Left colon (tissue), 2 donors: ENCODE measurements around the gene WDR87. TPM values are rescaled to one million over a fixed set of nuclear protein-coding genes. Genes with fewer than 3 reads are reported as not detected.
"Not testable (repeated sequence)": the region's sequence is repeated elsewhere in the genome, so short reads cannot be mapped to it uniquely, and the experiment has no call there.

ENCODE experiments used
- ATAC-seq: fragments of 200-7000 bp; cut with Tn5 transposase; one replicate; pipeline ENCODE4 v1.9.1; 2020; ENCODE audit warnings: mild to moderate bottlenecking, moderate library complexity
- DNase-seq, 2 donors: peaks; one replicate each; pipeline ENCODE4 v3.0.0-alpha.2; 2020
- intact Hi-C, 2 donors: fragments of 100-400 bp; cut with DNase I in 1 of 2; cut with micrococcal nuclease in 1 of 2; formaldehyde crosslinking; loops; one replicate each; pipeline versions ENCODE4 v1.11.2 to v1.14.0; 2022; cut with DNase I, micrococcal nuclease
- total RNA-seq, 2 donors: library from RNA; stranded (reverse); fragmentation: NEBNext Ultra II Directional; extraction: Animal tissue kit (Norgen Biotek cat#: 25700); gene quantifications; one replicate each; pipeline ENCODE4 v1.2.1, GENCODE V29; 2021
- donor health status: DM: no; HTN: no; CAD: no.
- donor health status: DM: yes; HTN: yes; CAD: no.

The WDR87 gene
- total RNA-seq, 2 donors from 2014 or later, result not detected

DNA sequence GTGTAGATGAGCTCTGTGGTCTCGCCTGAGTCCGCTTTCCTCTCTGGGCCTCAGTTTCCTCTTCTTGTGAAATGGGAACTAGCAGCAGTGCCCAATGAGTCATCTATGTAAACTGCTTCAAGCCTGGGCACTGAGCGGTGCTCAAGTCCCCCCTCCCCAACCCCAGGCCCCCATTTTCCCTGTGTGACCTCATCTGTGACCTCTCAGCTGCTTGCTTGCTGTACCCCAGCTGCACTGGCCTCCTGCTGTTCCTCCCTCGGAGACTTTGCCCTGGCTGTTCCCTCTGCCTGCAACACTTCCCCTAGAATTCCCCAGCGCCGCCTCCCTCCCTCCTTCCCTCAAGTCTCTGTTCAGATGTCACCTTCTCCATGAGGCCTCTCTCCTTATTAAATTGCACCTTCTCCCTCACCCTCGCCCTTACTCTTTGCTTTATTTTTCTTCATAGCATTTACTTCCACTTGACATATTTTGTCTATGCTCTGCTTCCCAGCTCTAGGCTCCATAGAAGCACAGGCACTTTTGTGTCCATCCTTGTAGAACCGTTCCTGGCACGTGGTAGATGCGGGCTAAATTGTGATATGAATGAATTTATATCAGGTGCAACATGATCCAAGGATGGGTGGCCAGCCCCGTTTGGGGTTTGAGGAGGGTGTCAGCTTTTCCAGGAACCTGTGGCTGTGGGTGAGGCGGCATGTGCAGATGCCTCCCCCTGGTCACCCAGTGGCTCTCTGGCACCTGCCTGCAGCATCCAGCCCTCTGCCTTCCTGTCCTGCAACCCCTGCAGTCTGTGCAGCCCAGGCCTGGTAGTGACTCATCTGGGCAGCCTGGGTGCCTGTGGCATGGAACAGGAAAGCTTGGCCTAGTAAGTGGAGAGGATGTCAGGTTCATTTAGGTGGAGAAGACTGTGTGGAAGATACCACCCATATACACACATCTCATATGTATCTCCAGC, 26.9 kb upstream of the WDR87 start:
- intact Hi-C loops, result no loop called here
- peak; percentile 68 for ATAC-seq
- DNase-seq, result peak; percentile 76 to 86

DNA sequence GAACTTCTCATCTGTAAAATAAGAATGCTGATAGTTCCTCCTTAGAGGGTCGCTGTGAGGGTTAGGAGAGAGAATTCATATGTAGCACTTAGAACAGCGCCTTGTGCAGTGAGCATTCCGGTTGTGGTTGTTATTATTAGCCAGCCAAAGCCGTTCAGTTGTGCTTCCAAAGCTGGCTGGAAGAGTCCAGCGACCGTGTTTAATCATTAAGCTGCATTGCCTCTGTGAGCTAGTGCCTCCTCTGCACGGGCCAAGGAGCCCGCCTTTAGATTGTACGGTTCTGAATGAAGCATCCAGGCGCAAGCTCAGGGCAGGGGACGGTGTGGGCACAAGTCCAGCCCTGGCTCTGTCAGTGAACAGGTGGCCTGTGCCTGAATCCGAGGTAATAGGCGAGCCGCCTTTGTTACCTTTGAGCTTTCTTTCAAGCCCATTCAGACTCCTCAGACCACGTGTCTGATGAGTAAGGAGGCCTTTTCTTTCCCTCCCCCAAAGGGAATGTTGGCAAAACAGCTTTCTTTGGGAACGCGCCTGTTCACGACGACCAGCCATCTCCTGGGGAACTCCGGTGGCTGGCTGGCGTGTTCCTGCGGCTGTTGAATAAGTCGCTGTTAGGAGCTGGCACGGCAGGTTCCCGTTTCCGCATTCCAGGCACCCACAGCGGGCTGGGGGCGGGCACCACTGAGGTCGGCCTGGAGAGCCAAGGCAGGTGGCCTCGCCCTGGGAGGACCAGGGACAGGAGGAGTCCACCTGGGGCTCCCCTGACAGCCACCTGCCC, 25.7 kb upstream of the WDR87 start:
- intact Hi-C loops, result no loop called here
- DNase-seq, result peak; percentile 88 to 90

DNA sequence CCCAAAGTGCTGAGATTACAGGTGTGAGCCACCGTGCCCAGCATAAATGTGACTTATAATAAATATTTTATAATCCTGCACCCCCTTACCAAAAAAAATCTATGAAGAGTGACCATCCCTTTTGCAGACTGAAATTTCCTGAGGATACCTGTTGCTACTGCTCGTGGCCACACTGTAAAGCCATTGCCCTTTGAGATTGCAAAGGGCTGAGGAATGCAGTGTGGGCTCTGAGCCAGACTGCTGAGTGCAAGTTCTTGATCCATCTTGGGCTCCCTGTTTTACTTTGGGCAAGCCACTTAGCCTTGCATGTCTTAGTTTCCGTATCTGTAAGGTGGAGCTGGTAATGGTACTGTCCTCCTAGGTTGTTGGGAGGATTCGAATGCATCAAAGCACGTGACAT, 24.0 kb upstream of the WDR87 start:
- intact Hi-C loops, result no loop called here
- no peak for DNase-seq
- no peak for ATAC-seq

More for the DNA sequence above, 25.7 kb upstream of the WDR87 start:
- peak; percentile 77 for ATAC-seq

DNA sequence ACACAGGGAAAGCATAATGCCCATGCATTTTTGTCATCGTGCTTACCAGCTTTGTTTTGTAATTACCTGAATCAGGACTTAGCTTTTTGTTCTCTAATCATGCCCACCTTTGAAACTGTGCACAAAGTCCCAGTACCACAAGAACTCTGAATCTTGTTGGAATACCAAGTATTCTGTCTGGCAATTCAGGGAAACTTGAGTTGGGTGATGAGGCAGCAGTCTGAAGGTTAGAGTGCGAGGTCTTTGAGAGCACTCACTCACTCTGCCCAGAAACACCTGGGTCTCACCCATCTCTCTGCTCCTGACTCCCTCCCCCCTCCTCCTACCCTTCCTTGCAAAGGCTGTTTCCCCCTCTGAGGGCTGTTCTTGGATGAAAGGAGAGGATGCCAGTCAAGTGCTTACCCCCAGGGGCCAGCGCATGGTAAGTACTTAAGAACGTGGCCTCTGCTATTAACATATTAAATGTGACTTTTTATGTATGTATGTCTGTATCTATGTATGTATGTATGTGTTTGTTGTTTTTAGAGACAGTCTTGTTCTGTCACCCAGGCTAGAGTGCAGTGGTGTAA, 23.0 kb upstream of the WDR87 start:
- no peak for DNase-seq
- intact Hi-C loops, result no loop called here
- ATAC-seq, result no peak

DNA sequence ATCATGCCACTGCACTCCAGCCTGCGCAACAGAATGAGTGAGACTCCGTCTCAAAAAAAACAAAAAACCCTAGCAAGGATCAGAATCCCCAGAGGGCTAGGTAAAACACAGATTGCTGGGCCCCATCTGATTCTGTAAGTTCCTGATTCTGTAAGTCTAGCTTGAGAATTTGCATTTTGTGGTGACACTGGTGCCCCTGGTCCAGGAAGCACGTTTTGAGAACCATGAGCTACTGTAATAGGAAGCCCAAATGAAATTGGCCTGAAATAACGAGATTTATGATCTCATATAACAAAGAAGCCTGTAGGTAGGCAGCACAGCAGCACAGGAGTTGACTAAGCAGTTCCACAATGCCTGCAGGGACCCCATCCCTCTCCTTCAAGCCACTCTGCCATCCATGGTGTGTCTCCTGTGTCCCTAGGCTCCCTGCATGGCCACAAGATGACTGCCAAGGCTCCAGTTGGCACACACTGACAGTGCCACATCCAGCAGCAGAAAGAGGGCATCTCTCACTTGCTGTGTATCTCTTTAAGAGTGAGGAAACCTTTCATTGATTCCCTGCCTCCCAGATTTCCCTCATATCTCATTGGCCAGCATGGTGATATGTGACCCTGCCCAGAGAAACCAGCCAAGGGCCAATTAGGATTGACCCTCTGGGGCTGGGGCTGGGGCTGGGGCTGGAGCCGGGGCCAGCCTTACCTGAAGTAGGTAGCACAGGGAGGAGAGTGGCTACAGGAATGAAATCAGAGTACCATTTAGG, 22.3 kb upstream of the WDR87 start:
- no peak for DNase-seq
- ATAC-seq, result no peak
- intact Hi-C loops, result no loop called here

DNA sequence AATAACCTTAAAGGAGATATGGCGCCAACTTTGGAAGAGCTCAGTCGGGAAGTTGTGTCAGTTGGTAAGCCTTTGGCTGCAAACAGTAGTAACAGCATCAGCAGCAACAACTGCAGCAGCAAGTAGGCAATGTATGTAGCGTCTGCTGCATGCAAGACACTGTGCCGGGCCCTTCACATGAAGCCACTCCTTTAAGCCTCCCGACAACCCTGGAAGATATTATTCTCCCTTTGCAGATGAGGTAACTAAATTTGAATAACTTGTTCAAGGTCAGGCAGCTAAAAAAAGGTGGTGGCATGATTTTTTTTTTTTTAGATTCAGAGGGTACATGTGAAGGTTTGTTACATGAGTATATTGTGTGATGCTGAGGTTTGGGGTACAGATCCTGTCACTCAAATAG, 20.3 kb upstream of the WDR87 start:
- ATAC-seq, result no peak
- no peak for DNase-seq
- intact Hi-C loops, result no loop called here

DNA sequence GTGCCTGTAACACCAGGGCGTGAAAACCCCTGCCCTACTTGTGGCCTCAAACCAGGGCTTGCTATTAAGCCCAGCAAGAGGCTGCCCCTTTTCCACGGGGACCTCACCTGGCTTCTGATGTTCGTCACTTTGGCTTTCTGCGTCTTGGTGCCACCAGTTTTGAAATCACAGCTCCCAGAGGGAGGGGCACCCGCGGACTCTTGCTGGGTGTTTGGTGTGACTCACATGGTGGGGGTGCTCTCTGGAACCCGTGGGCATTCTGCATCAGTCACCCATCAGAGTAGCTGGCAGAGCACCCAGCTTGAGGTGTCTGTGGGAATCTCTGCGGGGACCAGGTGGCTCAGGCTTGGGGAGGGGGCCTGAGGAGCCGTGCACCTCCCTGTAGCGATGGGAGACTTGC, 19.9 kb upstream of the WDR87 start:
- ATAC-seq, result no peak
- DNase-seq, result no peak
- intact Hi-C loops, result no loop called here

DNA sequence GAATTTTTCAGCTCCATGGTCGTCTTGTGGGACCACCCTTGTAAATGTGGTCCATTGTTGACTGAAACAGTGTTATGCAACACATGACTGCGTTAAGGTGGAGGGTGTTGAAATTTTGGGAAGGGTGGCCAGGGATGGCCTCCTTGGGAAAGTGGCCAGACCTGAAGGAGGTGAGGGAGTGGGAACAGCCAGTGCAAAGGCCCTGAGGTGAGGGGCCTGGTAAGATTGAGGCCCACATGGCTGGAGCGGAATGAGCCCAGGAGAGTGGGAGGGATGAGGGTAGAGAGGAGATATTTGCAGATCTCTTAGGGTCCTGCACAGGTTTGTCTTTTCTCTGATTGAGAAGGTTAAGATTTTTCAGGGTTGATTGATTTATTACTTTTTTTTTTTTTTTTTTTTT, 18.8 kb upstream of the WDR87 start:
- intact Hi-C loops, result no loop called here
- DNase-seq, result no peak
- ATAC-seq, result no peak

DNA sequence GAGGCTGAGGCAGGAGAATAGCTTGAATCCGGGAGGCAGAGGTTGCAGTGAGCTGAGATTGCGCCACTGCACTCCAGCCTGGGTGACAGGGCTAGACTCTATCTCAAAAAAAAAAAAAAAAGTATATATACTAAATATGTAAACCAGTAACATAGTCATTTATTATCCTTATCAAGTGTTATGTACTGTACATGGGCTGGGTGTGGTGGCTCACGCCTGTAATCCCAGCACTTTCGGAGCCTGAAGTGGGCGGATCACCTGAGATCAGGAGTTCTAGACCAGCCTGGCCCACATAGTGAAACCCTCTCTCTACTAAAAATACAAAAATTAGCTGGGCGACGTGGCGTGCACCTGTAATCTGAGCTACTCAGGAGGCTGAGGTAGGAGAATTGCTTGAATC, 18.2 kb upstream of the WDR87 start:
- DNase-seq (peak; percentile 47 to 70), ATAC-seq (peak; percentile 86)
- intact Hi-C loops, result not testable (repeated sequence)

DNA sequence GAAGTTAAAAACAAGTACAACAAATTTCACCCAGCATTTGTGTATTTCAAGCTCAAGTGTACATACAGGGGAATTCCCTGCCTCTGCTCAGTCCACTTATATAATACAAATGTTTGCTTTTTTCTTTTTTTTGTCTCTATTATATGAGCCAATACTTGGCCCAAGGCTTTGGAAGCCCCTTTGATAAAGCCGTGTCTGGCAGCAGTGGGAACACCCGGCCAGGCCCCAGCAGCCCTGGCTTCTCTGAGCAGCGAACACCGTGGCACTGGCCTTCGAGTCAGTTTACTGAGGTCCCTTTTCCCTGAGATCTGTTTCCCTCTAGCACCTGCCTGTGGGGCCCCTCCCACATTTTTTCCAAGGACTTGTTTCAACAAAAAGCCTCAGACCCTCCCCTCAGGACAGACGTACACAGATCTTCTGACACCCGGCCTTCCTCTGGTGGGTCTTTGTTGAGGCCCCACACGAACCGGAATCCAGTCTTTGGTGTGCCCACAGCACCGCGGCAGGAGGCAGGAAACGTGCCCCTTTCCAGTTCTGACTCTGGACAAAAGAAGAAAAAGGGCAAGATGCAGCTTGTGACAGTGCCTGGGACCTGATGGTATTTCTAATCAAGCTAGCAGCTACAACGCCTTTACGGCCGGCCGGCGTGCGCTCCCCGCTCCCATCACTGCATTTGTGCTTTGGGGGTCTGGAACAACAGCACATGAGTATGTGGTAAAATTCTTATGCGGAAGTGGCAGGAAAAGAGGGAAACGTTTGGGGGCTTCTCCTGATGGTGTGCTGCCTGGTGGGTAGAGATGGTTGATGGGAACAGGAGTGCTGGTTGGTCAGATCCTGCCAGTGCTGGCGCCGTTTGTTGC, 14.4 kb upstream of the WDR87 start:
- ATAC-seq (no peak), DNase-seq (no peak)
- intact Hi-C loops, result no loop called here

DNA sequence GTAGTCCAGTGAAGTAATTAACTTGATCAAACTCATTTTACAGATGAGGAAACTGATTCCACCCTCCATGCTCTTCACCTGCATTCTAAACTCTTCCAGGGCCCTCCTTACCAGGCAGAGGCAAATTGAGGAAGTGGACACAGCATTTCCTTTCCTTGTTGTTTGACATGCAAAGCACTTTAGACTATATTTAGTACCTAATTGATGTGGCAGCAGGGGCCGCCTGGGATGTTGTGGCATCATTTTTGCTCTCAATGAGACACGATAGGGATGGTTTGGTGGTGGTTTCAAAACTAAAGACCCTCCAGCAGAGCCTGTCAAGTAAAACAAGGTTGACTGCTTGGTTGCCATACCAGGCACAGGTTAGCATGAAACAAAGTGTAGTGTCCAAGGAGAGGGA, 8.5 kb upstream of the WDR87 start:
- intact Hi-C loops, result no loop called here
- DNase-seq (peak in 1 of 2 donors; percentile 42), ATAC-seq (peak; percentile 97)

DNA sequence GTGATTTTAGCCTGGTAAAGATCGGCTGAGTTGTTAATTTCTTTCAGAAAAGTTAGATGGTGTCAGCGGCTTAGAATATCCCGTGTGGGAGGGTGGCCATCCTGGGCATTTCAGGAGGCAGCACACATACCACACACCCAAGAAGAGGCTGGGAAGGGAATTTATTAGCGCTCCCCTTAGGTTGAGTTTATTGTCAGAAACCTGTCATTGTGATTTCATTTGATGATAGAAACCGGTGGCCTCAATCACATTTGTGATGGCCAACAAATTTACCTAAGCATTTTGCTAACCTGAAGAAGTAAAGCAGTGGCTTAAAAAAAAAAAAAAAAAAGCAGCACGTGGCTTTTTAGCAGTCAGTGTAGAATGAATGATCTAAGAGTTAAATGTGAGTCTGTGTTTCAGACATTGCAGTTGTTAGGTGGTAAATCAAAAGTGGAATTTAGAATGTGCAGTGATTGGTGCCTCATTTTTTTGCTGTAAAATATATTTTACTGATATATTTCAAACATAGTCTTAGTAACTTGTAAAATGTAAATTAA, 3.3 kb upstream of the WDR87 start:
- ATAC-seq, result no peak
- intact Hi-C loops, result loop anchor here in 1 of 2 donors (10.0 kb wide), 1 partner anchor 185 kb away; no protein-coding TSS in a partner anchor
- no peak for DNase-seq

DNA sequence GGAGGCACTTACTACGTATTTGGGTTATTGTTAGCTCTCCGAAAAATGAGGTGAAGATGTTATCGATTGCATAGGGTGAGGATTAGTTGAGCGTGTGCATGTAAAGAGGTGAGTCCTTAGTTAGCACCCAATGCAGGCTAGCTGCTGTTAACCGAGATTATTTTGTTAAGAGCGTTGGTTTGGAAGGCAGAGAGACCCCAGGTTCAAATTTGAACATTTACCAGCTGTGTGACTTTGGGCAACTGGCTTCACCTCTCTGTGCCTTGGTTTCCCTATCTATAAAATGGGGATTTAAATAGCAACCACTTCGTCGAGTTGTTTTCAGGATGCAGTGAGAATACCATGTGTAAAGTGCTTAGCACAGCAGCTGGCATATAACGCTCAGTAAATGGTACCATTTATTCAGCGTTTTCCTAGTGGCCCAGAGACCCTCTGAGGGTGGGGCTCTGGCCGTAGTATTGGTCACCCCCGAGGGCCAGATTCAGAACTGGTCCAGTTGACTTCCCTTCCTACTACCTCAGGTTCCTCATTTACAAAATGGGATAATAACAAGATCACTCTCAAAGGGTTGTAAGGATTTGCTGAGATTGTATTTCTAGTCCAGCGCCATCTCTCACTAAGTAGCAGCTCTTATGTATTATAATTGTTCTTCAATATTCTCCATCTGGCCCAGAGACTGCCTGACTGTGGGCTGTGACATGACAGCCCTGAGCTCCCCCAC, 1.5 kb upstream of the WDR87 start:
- ATAC-seq (no peak), DNase-seq (no peak)
- intact Hi-C loops, result loop anchor here in 1 of 2 donors (10.0 kb wide), 1 partner anchor 187 kb away; no protein-coding TSS in a partner anchor

DNA sequence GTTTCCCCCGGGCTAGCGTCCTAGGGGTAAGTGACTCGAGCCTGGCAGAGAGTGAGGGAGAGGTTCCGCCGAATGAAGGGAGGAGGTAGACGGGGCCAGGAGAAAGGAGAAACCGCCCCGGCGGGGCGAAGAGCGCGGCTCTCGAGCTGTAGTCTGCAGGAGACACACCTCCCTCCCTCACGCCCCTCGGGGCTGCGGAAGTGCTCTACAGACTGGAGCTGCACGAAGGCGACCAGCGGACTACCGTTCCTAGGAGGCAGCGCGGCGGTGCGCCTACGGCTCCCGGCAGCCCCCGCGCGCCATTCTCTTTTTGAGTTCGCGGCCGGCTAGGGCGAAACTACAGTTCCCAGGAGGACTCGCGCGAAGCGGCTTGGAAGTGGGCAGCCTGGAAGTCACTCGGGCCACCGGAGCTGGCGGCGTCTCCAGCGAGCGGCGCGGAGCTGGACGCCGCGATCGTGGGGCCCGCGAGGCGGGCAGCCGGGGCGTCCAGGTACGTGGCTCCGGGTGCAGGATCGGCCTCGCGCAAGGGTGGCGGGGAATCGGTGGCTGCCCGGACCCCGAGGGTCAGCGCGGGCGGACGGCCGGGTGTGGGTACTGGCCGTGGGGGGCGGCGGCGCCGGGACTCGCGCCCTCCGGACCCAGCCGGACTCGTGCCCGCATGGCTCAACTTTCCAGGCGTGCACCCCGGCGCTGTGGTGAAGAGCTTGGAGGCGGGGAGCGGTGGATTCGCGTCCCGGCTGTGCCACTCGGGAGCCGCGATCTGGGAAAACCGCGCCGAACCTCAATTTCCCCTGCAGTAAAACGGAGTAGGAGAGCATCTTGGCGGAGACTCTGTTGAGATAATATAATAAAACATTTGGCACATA, 708 bp upstream of the WDR87 start, which contains the start of gene SIPA1L3:
TSS of gene SIPA1L3 (plus strand) at position 340 of the 866 bp plus-strand sequence. CDS start 174,358 bp downstream, outside the sequence.
- intact Hi-C loops, result loop anchor here in 1 of 2 donors (10.0 kb wide), 1 partner anchor 188 kb away; no protein-coding TSS in a partner anchor
- ATAC-seq (peak; percentile 92), DNase-seq (peak; percentile 96 to 97)

DNA sequence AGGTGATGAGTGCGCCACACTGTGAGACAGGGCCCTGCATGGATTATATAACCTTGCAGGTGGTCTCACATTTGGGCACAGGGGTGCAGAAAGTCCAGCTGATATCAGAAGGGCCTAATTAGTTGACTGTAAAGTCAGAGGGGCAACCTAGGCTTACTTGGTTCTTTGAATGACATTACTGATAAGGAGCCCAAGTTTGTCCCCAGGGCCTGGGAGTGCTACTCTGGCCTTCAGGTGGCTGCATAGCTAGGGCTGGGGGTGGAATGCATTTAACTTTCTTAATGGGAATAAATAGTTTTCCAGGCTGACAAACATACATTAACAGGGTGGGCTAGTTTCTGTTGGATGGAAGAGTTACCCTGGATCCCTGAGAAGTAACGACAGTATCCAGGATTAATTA, 3.3 kb downstream of the WDR87 start:
- no peak for DNase-seq
- intact Hi-C loops, result loop anchor here in 1 of 2 donors (10.0 kb wide), 1 partner anchor 192 kb away; no protein-coding TSS in a partner anchor
- no peak for ATAC-seq

DNA sequence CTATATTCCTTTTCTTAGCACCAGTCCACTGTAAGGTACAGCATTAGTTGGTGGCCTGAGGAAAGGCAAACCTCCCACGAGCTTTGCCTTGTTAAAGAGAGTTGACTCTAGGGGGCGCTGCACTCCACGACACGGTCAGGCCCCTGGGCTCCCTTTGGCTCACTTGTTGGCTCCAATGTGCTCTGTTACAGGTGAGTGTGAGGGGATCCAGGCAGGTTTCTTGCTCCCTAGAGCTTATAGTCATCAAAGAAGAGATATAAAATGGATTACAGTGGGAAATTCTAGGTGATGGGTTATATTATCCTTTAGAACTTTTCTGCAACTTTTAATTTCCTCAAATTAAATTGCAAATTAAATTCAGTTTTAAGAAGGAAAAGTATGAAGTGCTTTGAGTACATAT, 3.7 kb downstream of the WDR87 start:
- DNase-seq, result peak; percentile 75 to 92
- intact Hi-C loops, result loop anchor here in 1 of 2 donors (10.0 kb wide), 1 partner anchor 192 kb away; no protein-coding TSS in a partner anchor
- ATAC-seq, result peak; percentile 47
